ENCODE results near the gene GRPEL2. TPM values are rescaled to one million over a fixed set of nuclear protein-coding genes. Genes with fewer than 3 reads are reported as not detected.

GRPEL2 gene
- total RNA-seq, 4 donors from 2014 or later, result 12.6 to 19.6 (median 13.7) TPM

DNA sequence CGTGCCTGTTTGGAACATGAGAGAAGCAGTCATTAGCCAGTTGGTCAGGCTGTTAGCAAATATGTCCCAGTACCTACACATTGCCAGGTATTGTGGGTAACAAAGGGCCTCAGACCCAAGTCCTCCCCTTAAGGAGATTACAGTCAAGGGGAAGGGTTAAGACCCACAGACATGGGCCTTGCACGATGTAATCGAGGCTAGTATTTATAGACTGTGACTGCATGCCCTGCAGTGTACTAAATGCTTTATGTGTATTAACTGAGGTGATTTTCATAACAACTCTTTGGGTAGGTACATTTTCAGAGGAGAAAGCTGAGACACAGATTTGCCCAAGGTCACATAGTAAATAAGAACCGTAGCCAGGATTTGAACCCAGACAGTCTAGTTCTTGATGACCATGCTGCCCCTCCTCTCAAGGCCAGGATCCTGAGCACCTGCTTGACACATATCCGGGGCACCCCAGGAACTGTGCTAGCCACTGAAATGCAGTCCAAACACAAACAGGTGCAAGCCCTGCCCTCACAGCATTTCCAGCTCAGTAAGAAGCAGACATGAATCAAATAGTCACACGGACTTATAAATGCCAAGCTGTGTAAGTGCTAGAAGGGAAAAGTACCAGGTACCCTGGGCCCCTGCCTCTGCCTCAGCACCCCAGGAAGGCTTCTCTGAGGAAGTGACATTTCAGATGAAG lies 32.0 kb upstream of the GRPEL2 start:
- DNase-seq, result no peak
- intact Hi-C loops (cut with DNase I), result loop anchor here (10.0 kb wide), 1 partner anchor 252 kb away; no protein-coding TSS in a partner anchor
- WGBS, 2 donors, result 73 to 78% methylated on average over 6 of the region's 6 CpGs
- Histone ChIP-seq H3K27me3 (no peaks in the 10 kb centered on the region), H3K4me3 (replicated peaks in 1 of 3) (no peak overlapping the region), H3K9me3 (no peaks in the 10 kb centered on the region), H3K4me1 (peaks cover 0 to 4% of the 10 kb centered on the region in 2 donors), H3K36me3 (no peaks in the 10 kb centered on the region), H3K27ac (no peak overlapping the region)
- TF ChIP-seq, protein P1, sequence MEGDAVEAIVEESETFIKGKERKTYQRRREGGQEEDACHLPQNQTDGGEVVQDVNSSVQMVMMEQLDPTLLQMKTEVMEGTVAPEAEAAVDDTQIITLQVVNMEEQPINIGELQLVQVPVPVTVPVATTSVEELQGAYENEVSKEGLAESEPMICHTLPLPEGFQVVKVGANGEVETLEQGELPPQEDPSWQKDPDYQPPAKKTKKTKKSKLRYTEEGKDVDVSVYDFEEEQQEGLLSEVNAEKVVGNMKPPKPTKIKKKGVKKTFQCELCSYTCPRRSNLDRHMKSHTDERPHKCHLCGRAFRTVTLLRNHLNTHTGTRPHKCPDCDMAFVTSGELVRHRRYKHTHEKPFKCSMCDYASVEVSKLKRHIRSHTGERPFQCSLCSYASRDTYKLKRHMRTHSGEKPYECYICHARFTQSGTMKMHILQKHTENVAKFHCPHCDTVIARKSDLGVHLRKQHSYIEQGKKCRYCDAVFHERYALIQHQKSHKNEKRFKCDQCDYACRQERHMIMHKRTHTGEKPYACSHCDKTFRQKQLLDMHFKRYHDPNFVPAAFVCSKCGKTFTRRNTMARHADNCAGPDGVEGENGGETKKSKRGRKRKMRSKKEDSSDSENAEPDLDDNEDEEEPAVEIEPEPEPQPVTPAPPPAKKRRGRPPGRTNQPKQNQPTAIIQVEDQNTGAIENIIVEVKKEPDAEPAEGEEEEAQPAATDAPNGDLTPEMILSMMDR (IDR thresholded peaks at IDR 0.05), result no peak
- TF ChIP-seq POLR2A (IDR thresholded peaks at IDR 0.05), result no peak

DNA sequence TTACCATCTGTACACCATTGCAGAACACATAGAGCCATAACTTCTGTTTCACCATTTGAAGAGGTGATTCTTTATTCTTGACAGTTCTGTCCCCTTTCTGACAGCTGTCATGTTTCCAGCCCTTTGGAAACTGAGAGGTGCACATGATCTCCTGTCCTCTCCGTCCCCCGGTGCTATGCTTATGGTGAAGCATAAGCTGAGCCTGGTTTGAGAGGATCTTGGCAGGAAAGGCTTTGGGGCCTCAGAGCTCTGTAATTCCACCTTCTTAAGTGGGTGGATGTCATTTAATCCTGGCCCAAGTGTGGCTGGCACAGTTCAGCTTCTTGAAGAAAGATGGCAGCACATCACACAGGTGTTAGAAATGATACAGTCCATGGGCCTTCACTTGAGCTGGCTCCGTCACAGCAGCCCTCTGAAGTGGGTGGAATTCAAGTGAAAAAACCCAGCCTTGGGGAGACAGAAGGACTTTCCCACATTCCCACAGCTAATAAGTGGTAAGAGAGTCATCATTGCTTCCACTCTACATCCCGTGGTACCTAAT lies 30.7 kb upstream of the GRPEL2 start:
- Histone ChIP-seq H3K36me3 (no peaks in the 10 kb centered on the region), H3K4me3 (replicated peaks in 1 of 3) (no peak overlapping the region), H3K4me1 (peaks cover 0 to 4% of the 10 kb centered on the region in 2 donors), H3K27ac (no peak overlapping the region), H3K9me3 (no peaks in the 10 kb centered on the region), H3K27me3 (no peaks in the 10 kb centered on the region)
- intact Hi-C loops (cut with DNase I), result loop anchor here (5.0 to 10.0 kb wide), 2 partner anchors 58 to 250 kb away; no protein-coding TSS in a partner anchor
- DNase-seq, result no peak
- no peak for TF ChIP-seq POLR2A (IDR thresholded peaks at IDR 0.05)
- TF ChIP-seq, protein P1 (IDR thresholded peaks at IDR 0.05), result no peak
- WGBS, 2 donors, result 74 to 79% methylated on average over 4 of the region's 4 CpGs

DNA sequence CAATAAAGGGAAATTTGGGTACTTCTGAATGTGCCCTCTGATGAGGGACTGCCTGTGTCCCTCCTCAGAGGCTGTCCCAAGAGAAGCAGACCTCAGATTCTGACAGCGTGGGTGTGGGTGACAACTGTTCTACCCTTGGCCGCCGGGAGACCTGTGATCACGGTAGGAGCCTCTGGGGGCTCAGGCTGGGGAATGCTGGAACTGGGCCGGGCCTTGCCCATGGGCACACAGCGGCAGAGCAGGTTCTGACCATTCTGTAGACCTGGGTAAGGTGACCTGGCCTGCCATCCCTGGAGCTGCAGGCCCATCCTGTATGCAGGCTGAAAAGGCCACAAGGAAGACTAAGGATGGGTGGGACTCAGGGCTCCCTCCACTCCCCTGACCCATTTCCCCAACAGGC lies 29.5 kb upstream of the GRPEL2 start:
- intact Hi-C loops (cut with DNase I), result loop anchor here (5.0 to 10.0 kb wide), 2 partner anchors 57 to 249 kb away; no protein-coding TSS in a partner anchor
- H3K36me3 ChIP-seq, result no peaks in the 10 kb centered on the region
- WGBS, 2 donors, result 92% methylated on average over 6 of the region's 6 CpGs
- no peak overlapping the region for H3K27ac ChIP-seq
- no peak for DNase-seq
- H3K9me3 ChIP-seq, result no peaks in the 10 kb centered on the region
- H3K4me3 ChIP-seq (replicated peaks in 1 of 3), result no peak overlapping the region
- TF ChIP-seq POLR2A (IDR thresholded peaks at IDR 0.05), result no peak
- TF ChIP-seq, protein P1 (IDR thresholded peaks at IDR 0.05), result no peak
- peaks cover 5 to 8% of the 10 kb centered on the region in 2 donors for H3K4me1 ChIP-seq
- H3K27me3 ChIP-seq, result no peaks in the 10 kb centered on the region

DNA sequence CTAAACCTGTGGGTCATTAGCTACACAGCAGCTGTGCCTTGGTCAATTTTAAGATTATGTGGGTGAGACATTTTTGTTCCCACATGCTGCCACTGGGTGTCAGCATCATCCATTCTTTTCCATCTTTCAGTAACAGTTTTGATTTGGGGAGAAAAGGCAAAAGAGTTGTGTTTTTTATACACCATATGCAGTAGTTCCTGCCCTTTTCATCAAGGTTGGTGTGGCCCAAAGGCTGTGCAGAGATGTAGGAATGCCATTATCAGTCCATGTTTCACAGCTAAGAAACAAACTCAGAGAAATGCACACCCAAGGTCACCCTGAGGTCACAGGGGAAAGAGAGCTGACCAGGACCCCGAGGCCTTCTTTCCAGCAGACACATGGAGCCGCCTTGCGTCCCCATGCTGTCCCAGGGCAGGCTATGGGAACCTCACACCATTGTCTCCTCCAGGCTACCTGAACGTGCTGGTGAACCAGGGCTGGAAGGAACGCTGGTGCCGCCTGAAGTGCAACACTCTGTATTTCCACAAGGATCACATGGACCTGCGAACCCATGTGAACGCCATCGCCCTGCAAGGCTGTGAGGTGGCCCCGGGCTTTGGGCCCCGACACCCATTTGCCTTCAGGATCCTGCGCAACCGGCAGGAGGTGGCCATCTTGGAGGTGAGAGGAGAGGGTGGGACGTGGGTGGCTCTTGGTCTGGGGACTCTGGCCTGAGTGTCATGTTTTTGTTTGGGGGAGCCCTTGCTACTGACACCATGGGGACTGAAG lies 27.8 kb upstream of the GRPEL2 start:
- no peaks in the 10 kb centered on the region for H3K36me3 ChIP-seq
- H3K27ac ChIP-seq, result no peak overlapping the region
- peak; percentile 24 to 35 for DNase-seq

More for the DNA sequence above, 27.8 kb upstream of the GRPEL2 start:
- 87 to 90% methylated on average over 7 to 12 of the region's 14 CpGs for WGBS, 2 donors
- H3K27me3 ChIP-seq, result no peaks in the 10 kb centered on the region
- H3K4me3 ChIP-seq (replicated peaks in 1 of 3), result no peak overlapping the region
- intact Hi-C loops (cut with DNase I), result loop anchor here (5.0 to 10.0 kb wide), 2 partner anchors 55 to 247 kb away; no protein-coding TSS in a partner anchor
- TF ChIP-seq, protein P1 (IDR thresholded peaks at IDR 0.05), result peak in 5 of 6 experiments; percentile 44 to 84 (median 68)
- TF ChIP-seq POLR2A (IDR thresholded peaks at IDR 0.05), result no peak
- peaks cover 12 to 14% of the 10 kb centered on the region in 2 donors for H3K4me1 ChIP-seq
- no peaks in the 10 kb centered on the region for H3K9me3 ChIP-seq
